Left lung (tissue), 10 donors: ENCODE results near the gene C11orf65. TPM values are rescaled to one million over a fixed set of nuclear protein-coding genes. Genes with fewer than 3 reads are reported as not detected.

Source experiments
- ATAC-seq: fragments of 200-7000 bp; cut with Tn5 transposase; one replicate; pipeline ENCODE4 v1.9.1; 2020; ENCODE audit warnings: moderate library complexity
- DNase-seq, 4 donors: peaks; one replicate each; pipeline ENCODE4 v3.0.0-alpha.2; 2013 to 2020
- H3K27ac ChIP-seq, 2 donors: fragments of 200-600 bp; sonication (generic) in 1 of 2; one replicate each; pipeline versions ENCODE4 v1.5.0 to v1.8.0; 2020 to 2021
- H3K27me3 ChIP-seq, 2 donors: fragments of 200-600 bp; sonication (generic) in 1 of 2; one replicate each; pipeline versions ENCODE4 v1.5.0 to v1.8.0; 2020 to 2021
- H3K36me3 ChIP-seq, 2 donors: fragments of 200-600 bp; sonication (generic) in 1 of 2; one replicate each; pipeline versions ENCODE4 v1.5.0 to v1.8.0; 2020 to 2021
- H3K4me1 ChIP-seq, 2 donors: fragments of 200-600 bp; one replicate each; pipeline ENCODE4 v1.8.0; 2021
- H3K4me3 ChIP-seq, 2 donors: fragments of 200-600 bp; sonication (generic) in 1 of 2; one replicate each; pipeline versions ENCODE4 v1.5.0 to v1.8.0; 2020 to 2021; ENCODE audit warnings: mild to moderate bottlenecking in 1 of 2
- H3K9me3 ChIP-seq, 2 donors: fragments of 200-600 bp; sonication (generic) in 1 of 2; one replicate each; pipeline versions ENCODE4 v1.5.0 to v1.8.0; 2020 to 2021
- CTCF ChIP-seq, 2 donors: fragments of 200-600 bp; sonication (generic) in 1 of 2; IDR thresholded peaks; one replicate each; pipeline versions ENCODE4 v1.5.0 to v1.8.0; 2021; ENCODE audit warnings: antibody characterized with exemption in 2 of 2
- intact Hi-C, 2 donors: fragments of 100-400 bp; cut with DNase I; formaldehyde crosslinking; loops; one replicate each; pipeline versions ENCODE4 v1.11.2 to v1.14.2; 2022
- polyA plus RNA-seq, 6 donors: library from polyadenylated mRNA; unstranded; fragments of 120-200 nt; gene quantifications; one replicate each; pipeline ENCODE4 v1.2.1, GENCODE V29; 2013; ENCODE audit not compliant: insufficient read length in 6 of 6
- total RNA-seq, 2 donors: library from RNA; stranded (reverse); fragmentation: NEBNext Ultra II Directional; extraction: Animal tissue kit (Norgen Biotek cat#: 25700); gene quantifications; one replicate each; pipeline ENCODE4 v1.2.1, GENCODE V29; 2021
- donor health status: DM: no; HTN: yes; CAD: no.
- donor health status: DM: no; HTN: no; CAD: no.

The C11orf65 gene
- total and polyA plus RNA-seq, 8 donors, result 0.37 to 2.7 (median 1.6) TPM

GRCh38 chr11:108508653-108509593 lies 41.6 kb upstream of the C11orf65 start:
- H3K36me3 ChIP-seq, result peaks cover 0 to 10% of the 10 kb centered on the region in 2 donors
- no peak overlapping the region for H3K4me3 ChIP-seq
- H3K4me1 ChIP-seq, result no peaks in the 10 kb centered on the region
- ATAC-seq (no peak), DNase-seq (no peak)
- no peak for TF ChIP-seq CTCF (IDR thresholded peaks at IDR 0.05)
- no peak overlapping the region for H3K27ac ChIP-seq
- H3K9me3 ChIP-seq, result no peaks in the 10 kb centered on the region
- H3K27me3 ChIP-seq, result no peaks in the 10 kb centered on the region
- intact Hi-C loops, result no loop called here

GRCh38 chr11:108501396-108501795 lies 34.1 kb upstream of the C11orf65 start:
- Histone ChIP-seq H3K4me1 (peaks cover 0 to 10% of the 10 kb centered on the region in 2 donors), H3K27ac (no peak overlapping the region), H3K4me3 (no peak overlapping the region), H3K36me3 (no peaks in the 10 kb centered on the region), H3K9me3 (no peaks in the 10 kb centered on the region), H3K27me3 (no peaks in the 10 kb centered on the region)
- intact Hi-C loops, result no loop called here
- no peak for TF ChIP-seq CTCF (IDR thresholded peaks at IDR 0.05)
- DNase-seq (no peak), ATAC-seq (no peak)

- no peaks in the 10 kb centered on the region for H3K9me3 ChIP-seq
- no peak overlapping the region for H3K4me3 ChIP-seq
- DNase-seq, result no peak
- intact Hi-C loops, result no loop called here
- ATAC-seq, result no peak
- no peaks in the 10 kb centered on the region for H3K36me3 ChIP-seq
- H3K4me1 ChIP-seq, result peaks cover 0 to 13% of the 10 kb centered on the region in 2 donors
- no peak for TF ChIP-seq CTCF (IDR thresholded peaks at IDR 0.05)
- H3K27me3 ChIP-seq, result no peaks in the 10 kb centered on the region
- H3K27ac ChIP-seq, result no peak overlapping the region
Measured at GRCh38 chr11:108500721-108501120, 33.4 kb upstream of the C11orf65 start.

- DNase-seq (no peak), ATAC-seq (no peak)
- Histone ChIP-seq H3K27me3 (no peaks in the 10 kb centered on the region), H3K36me3 (no peaks in the 10 kb centered on the region), H3K4me1 (peaks cover 0 to 13% of the 10 kb centered on the region in 2 donors), H3K27ac (no peak overlapping the region), H3K9me3 (no peaks in the 10 kb centered on the region), H3K4me3 (no peak overlapping the region)
- TF ChIP-seq CTCF (IDR thresholded peaks at IDR 0.05), result no peak
- intact Hi-C loops, result no loop called here
Measured at GRCh38 chr11:108500169-108500568, 32.8 kb upstream of the C11orf65 start.

GRCh38 chr11:108498816-108499408 lies 31.6 kb upstream of the C11orf65 start:
- intact Hi-C loops, result no loop called here
- TF ChIP-seq CTCF (IDR thresholded peaks at IDR 0.05), result no peak
- no peak for ATAC-seq

More at GRCh38 chr11:108498816-108499408, 31.6 kb upstream of the C11orf65 start:
- Histone ChIP-seq H3K27me3 (no peaks in the 10 kb centered on the region), H3K27ac (peak overlapping the region; percentile 96 to 98), H3K4me1 (peaks cover 0 to 13% of the 10 kb centered on the region in 2 donors), H3K4me3 (peak overlapping the region; percentile 62 to 63), H3K9me3 (no peaks in the 10 kb centered on the region), H3K36me3 (no peaks in the 10 kb centered on the region)
- peak in 1 of 4 donors; percentile 11 for DNase-seq
